Smooth muscle cell (in vitro differentiated cells): ENCODE data around the gene CASZ1. TPM values are rescaled to one million over a fixed set of nuclear protein-coding genes. Genes with fewer than 3 reads are reported as not detected.

ENCODE experiments used
- DNase-seq: peaks from one replicate; lab custom pipeline; 2025; ENCODE audit not compliant: unreplicated experiment; lab: John Stamatoyannopoulos, UW
- H2AFZ ChIP-seq: fragments of 200-600 bp; sonication (generic); 2 replicates; pipeline ENCODE4 v1.6.0; 2016; ENCODE audit warnings: antibody characterized with exemption, low read depth, mild to moderate bottlenecking
- H3F3A ChIP-seq: fragments of 200-600 bp; sonication (generic); 2 replicates; pipeline ENCODE4 v1.6.0; 2017; ENCODE audit warnings: antibody characterized with exemption, low read depth
- H3K27ac ChIP-seq: fragments of 200-600 bp; sonication (generic); 2 replicates; pipeline ENCODE4 v1.5.1; 2016; ENCODE audit warnings: low read depth, mild to moderate bottlenecking
- H3K27me3 ChIP-seq: fragments of 200-600 bp; sonication (generic); 2 replicates; pipeline ENCODE4 v1.6.1; 2016; ENCODE audit warnings: low read depth, mild to moderate bottlenecking
- H3K36me3 ChIP-seq: fragments of 200-600 bp; sonication (generic); 2 replicates; pipeline ENCODE4 v1.5.1; 2016; ENCODE audit warnings: low read depth
- H3K4me1 ChIP-seq: fragments of 200-600 bp; sonication (generic); 2 replicates; pipeline ENCODE4 v1.5.1; 2016; ENCODE audit warnings: low read depth
- H3K4me2 ChIP-seq: fragments of 200-600 bp; sonication (generic); 2 replicates; pipeline ENCODE4 v1.6.0; 2016; ENCODE audit warnings: mild to moderate bottlenecking
- H3K4me3 ChIP-seq: fragments of 200-600 bp; sonication (generic); 2 replicates; pipeline ENCODE4 v1.5.1; 2016; ENCODE audit warnings: mild to moderate bottlenecking
- H3K79me2 ChIP-seq: fragments of 200-600 bp; sonication (generic); 2 replicates; pipeline ENCODE4 v1.6.0; 2016; ENCODE audit warnings: low read depth, mild to moderate bottlenecking
- H3K9ac ChIP-seq: fragments of 200-600 bp; sonication (generic); 2 replicates; pipeline ENCODE4 v1.6.0; 2016; ENCODE audit warnings: low read depth
- H3K9me3 ChIP-seq: fragments of 200-600 bp; sonication (generic); replicated peaks from 2 replicates; pipeline ENCODE4 v1.5.1; 2016; ENCODE audit warnings: low read depth
- H4K20me1 ChIP-seq: fragments of 200-600 bp; sonication (generic); 2 replicates; pipeline ENCODE4 v1.6.0; 2016; ENCODE audit warnings: low read depth
- CTCF ChIP-seq: fragments of 200-600 bp; sonication (generic); IDR thresholded peaks from 2 replicates; pipeline ENCODE4 v1.5.1; 2017; ENCODE audit warnings: borderline replicate concordance, mild to moderate bottlenecking, antibody characterized with exemption; ENCODE audit not compliant: insufficient read depth, poor library complexity, severe bottlenecking
- WGBS: methylation state at CpG from one replicate; pipeline ENCODE4 v1.1.7; 2016; ENCODE audit warnings: low lambda C conversion rate; 5-methylcytosine and 5-hydroxymethylcytosine counted together
- polyA plus RNA-seq: library from polyadenylated mRNA; unstranded; fragments of >200 nt; fragmentation: Nextera tagmentation; extraction: Ambion mirVana; gene quantifications from 2 replicates; pipeline ENCODE4 v1.2.1, GENCODE V29; 2016
- total RNA-seq: library from RNA; depleted of rRNA; stranded (reverse); fragments of >200 nt; gene quantifications from 2 replicates; pipeline ENCODE4 v1.2.3, GENCODE V29; 2014

The CASZ1 gene
- total and polyA plus RNA-seq, 2 experiments from 2014 or later: 0.70 to 1.9 TPM

DNA sequence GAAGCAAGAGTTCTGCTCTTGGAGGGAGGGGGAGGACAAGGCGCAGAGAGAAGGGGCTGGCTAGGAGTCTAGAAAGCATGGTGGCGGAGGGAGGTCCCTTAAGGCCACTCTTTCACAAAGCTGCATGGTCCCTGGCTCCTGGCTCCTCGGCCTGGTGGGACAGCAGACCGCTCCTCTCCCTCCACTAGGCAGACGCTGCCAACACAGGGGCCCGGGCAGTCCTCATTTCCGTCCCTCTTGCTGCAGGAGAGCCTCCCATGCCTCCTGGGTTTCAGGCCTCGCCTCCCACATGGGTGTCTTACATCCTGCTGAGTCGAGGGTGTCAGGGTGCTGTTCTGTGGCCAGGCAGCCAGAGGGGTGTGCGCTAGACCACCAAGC is 108.0 kb downstream of the CASZ1 start:
- 92% methylated on average over 9 of the region's 10 CpGs for WGBS
- Histone ChIP-seq H3K9me3 (no peaks in the 10 kb centered on the region), H3K9ac (no peak overlapping the region), H3K27ac (no peak overlapping the region), H2AFZ (no peak overlapping the region), H4K20me1 (no peaks in the 10 kb centered on the region), H3K4me2 (no peak overlapping the region), H3K4me3 (no peak overlapping the region), H3F3A (no peaks in the 10 kb centered on the region), H3K79me2 (no peaks in the 10 kb centered on the region), H3K4me1 (peaks cover 16% of the 10 kb centered on the region), H3K36me3 (no peaks in the 10 kb centered on the region), H3K27me3 (no peaks in the 10 kb centered on the region)
- TF ChIP-seq CTCF: no peak
- no peak for DNase-seq

DNA sequence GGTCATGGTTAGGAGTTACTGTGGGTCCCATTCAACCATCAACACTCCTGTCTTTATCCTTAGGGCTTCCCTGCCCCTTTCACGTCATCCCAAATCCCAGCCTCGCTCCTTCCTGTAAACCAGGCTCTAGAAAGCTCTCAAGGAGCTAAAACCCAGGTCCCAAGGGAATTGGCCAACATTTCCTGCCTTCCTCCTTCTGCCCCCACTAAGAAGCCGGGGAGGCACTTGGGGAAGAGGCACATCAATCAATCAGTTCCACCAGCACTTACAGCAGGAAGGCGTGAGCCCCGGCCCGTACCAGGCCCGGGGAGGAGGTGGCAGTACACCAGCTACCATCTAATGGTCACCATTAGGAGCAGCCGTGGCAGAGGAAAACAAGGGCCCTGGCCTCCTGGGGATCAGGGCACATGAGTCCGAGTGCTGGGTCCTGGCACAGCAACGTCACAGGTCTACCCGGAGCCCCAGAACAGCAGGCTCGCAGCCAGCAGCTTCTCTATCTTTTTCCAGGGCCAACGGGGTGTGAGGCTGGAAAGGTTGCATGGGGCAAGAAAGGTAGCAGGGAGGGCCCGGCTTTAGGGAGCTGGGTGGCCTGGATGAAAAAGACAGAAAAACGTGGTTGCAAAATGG is 108.6 kb downstream of the CASZ1 start:
- TF ChIP-seq CTCF: no peak
- Histone ChIP-seq H3K9me3 (no peaks in the 10 kb centered on the region), H3K4me1 (peaks cover 17% of the 10 kb centered on the region), H3K9ac (no peak overlapping the region), H3K27me3 (no peaks in the 10 kb centered on the region), H3K79me2 (no peaks in the 10 kb centered on the region), H3K4me2 (no peak overlapping the region), H3F3A (no peaks in the 10 kb centered on the region), H3K4me3 (no peak overlapping the region), H3K36me3 (no peaks in the 10 kb centered on the region), H3K27ac (no peak overlapping the region), H2AFZ (no peak overlapping the region), H4K20me1 (no peaks in the 10 kb centered on the region)
- DNase-seq: no peak
- WGBS: 87% methylated on average over 15 of the region's 15 CpGs

- DNase-seq: no peak
- H3K4me2 ChIP-seq: no peak overlapping the region
- no peaks in the 10 kb centered on the region for H3K27me3 ChIP-seq
- no peaks in the 10 kb centered on the region for H4K20me1 ChIP-seq
- no peaks in the 10 kb centered on the region for H3K36me3 ChIP-seq
- no peak for TF ChIP-seq CTCF
- 93% methylated on average over 7 of the region's 7 CpGs for WGBS
- no peak overlapping the region for H3K9ac ChIP-seq
- H2AFZ ChIP-seq: no peak overlapping the region
- no peaks in the 10 kb centered on the region for H3K9me3 ChIP-seq
- H3K27ac ChIP-seq: no peak overlapping the region
- no peaks in the 10 kb centered on the region for H3K79me2 ChIP-seq
- no peak overlapping the region for H3K4me3 ChIP-seq
- H3F3A ChIP-seq: no peaks in the 10 kb centered on the region
- H3K4me1 ChIP-seq: peaks cover 24% of the 10 kb centered on the region
Observed at GRCh38 chr1:10687251-10687651, 109.2 kb downstream of the CASZ1 start.

GRCh38 chr1:10686404-10687040 is 109.9 kb downstream of the CASZ1 start:
- no peak for DNase-seq
- no peak for TF ChIP-seq CTCF
- WGBS: 64% methylated on average over 20 of the region's 20 CpGs
- no peaks in the 10 kb centered on the region for H3F3A ChIP-seq
- peaks cover 31% of the 10 kb centered on the region for H3K4me1 ChIP-seq
- H3K9me3 ChIP-seq: no peaks in the 10 kb centered on the region
- H3K4me2 ChIP-seq: peak overlapping the region; percentile 66
- no peak overlapping the region for H3K9ac ChIP-seq
- H3K36me3 ChIP-seq: no peaks in the 10 kb centered on the region
- no peaks in the 10 kb centered on the region for H3K27me3 ChIP-seq
- no peaks in the 10 kb centered on the region for H3K79me2 ChIP-seq
- H4K20me1 ChIP-seq: no peaks in the 10 kb centered on the region
- no peak overlapping the region for H2AFZ ChIP-seq
- H3K4me3 ChIP-seq: no peak overlapping the region
- H3K27ac ChIP-seq: no peak overlapping the region
